Endothelial cell of umbilical vein (primary cell): ENCODE data around the gene CCDC61. TPM values are rescaled to one million over a fixed set of nuclear protein-coding genes. Genes with fewer than 3 reads are reported as not detected.

Source experiments
- BruUV-seq: library from RNA; stranded (reverse); fragments of 400-500 nt; replicated peaks from 2 replicates; lab custom pipeline; 2021; lab: Mats Ljungman, UMichigan
- CTCF ChIA-PET: fragments of 300-600, 350-600 bp; sonication (Branson Sonifier 250); formaldehyde crosslinking; loops from one replicate; lab custom pipeline; 2021; ENCODE audit warnings: antibody characterized with exemption, inconsistent platforms; lab: Charles Lee
- POLR2A ChIA-PET: fragments of 300-600, 350-600 bp; sonication (Branson Sonifier 250); formaldehyde crosslinking; loops from one replicate; lab custom pipeline; 2021; ENCODE audit warnings: antibody characterized with exemption, inconsistent platforms; lab: Charles Lee
- DNase-seq: peaks from one replicate; pipeline ENCODE4 v3.0.0-alpha.2; 2011; ENCODE audit warnings: low read depth, low spot score
- FAIRE-seq: peaks from 2 replicates; lab custom pipeline; 2011; peaks lifted over from hg19 to GRCh38; lab: Jason Lieb, UNC
- H2AFZ ChIP-seq: 2 replicates; pipeline ENCODE4 v1.6.0; 2012; ENCODE audit warnings: low read depth, low read length, control low read depth, inconsistent platforms
- H3K27ac ChIP-seq: 2 replicates; pipeline ENCODE4 v1.5.1; 2011; ENCODE audit warnings: low read depth, mild to moderate bottlenecking, control low read depth, low read length, moderate library complexity; ENCODE audit not compliant: insufficient read depth
- H3K27me3 ChIP-seq, 2 experiments: 2 replicates each; pipeline versions ENCODE4 v1.6.0 to v1.6.1; 2011; ENCODE audit warnings: low read length in 2 of 2, mixed read lengths in 1 of 2; ENCODE audit not compliant: control insufficient read depth in 2 of 2, insufficient read depth in 2 of 2
- H3K36me3 ChIP-seq, 2 experiments: 2 replicates in 1 of 2; 3 replicates in 1 of 2; pipeline ENCODE4 v1.5.1; 2011; ENCODE audit warnings: low read length in 2 of 2, mild to moderate bottlenecking in 1 of 2, moderate library complexity in 1 of 2; ENCODE audit not compliant: control insufficient read depth in 2 of 2, insufficient read depth in 2 of 2; ENCODE audit errors: extremely low read depth in 1 of 2
- H3K4me1 ChIP-seq: 3 replicates; pipeline ENCODE4 v1.5.1; 2011; ENCODE audit warnings: mild to moderate bottlenecking, low read length; ENCODE audit not compliant: control insufficient read depth, insufficient read depth; ENCODE audit errors: extremely low read depth
- H3K4me2 ChIP-seq: 2 replicates; pipeline ENCODE4 v1.6.1; 2011; ENCODE audit warnings: low read length, control low read depth, mixed read lengths; ENCODE audit not compliant: insufficient read depth
- H3K4me3 ChIP-seq, 3 experiments: fragments of 200-600 bp in 1 of 3; sonication (generic), shearing (Covaris generic) in 1 of 3; replicated peaks in 1 of 3; 2 replicates each; pipeline ENCODE4 v1.5.1; 2011 to 2016; ENCODE audit warnings: control low read depth in 3 of 3, low read length in 3 of 3, mild to moderate bottlenecking in 2 of 3, inconsistent platforms in 1 of 3, low read depth in 1 of 3, moderate library complexity in 1 of 3; ENCODE audit not compliant: insufficient read depth in 1 of 3
- H3K79me2 ChIP-seq: 2 replicates; pipeline ENCODE4 v1.6.0; 2012; ENCODE audit warnings: low read length, inconsistent platforms; ENCODE audit not compliant: control insufficient read depth, insufficient read depth
- H3K9ac ChIP-seq: replicated peaks from 2 replicates; pipeline ENCODE3; 2011; ENCODE audit warnings: low read length, control low read depth; ENCODE audit not compliant: insufficient read depth; ENCODE audit errors: extremely low read depth
- H3K9me1 ChIP-seq: replicated peaks from 3 replicates; pipeline ENCODE4 v1.6.0; 2011; ENCODE audit warnings: mild to moderate bottlenecking, low read length; ENCODE audit not compliant: control insufficient read depth, insufficient read depth; ENCODE audit errors: extremely low read depth
- H3K9me3 ChIP-seq: replicated peaks from 2 replicates; pipeline ENCODE4 v1.5.1; 2012; ENCODE audit warnings: low read length, inconsistent platforms; ENCODE audit not compliant: control insufficient read depth, insufficient read depth
- H4K20me1 ChIP-seq: replicated peaks from 2 replicates; pipeline ENCODE3; 2011; ENCODE audit warnings: mild to moderate bottlenecking, low read length; ENCODE audit not compliant: control insufficient read depth, insufficient read depth; ENCODE audit errors: extremely low read depth
- EZH2 ChIP-seq: IDR thresholded peaks from 2 replicates; pipeline ENCODE4 v1.6.1; 2012; ENCODE audit warnings: borderline replicate concordance, low read depth, mild to moderate bottlenecking, moderate library complexity, low read length, inconsistent platforms; ENCODE audit not compliant: severe bottlenecking
- FOS ChIP-seq: IDR thresholded peaks from 2 replicates; pipeline ENCODE4 v1.6.1; 2011; ENCODE audit warnings: mild to moderate bottlenecking, low read length, moderate library complexity, borderline replicate concordance; ENCODE audit not compliant: insufficient read depth
- GATA2 ChIP-seq: IDR thresholded peaks from 2 replicates; pipeline ENCODE4 v1.7.0; 2011; ENCODE audit warnings: low read depth, mild to moderate bottlenecking, moderate library complexity, mixed read lengths, low read length; ENCODE audit not compliant: insufficient read length, insufficient read depth
- JUN ChIP-seq: IDR thresholded peaks from 2 replicates; pipeline ENCODE4 v1.6.1; 2011; ENCODE audit warnings: borderline replicate concordance, low read depth; ENCODE audit not compliant: insufficient read length, insufficient read depth
- MYC ChIP-seq: IDR thresholded peaks from one replicate; pipeline ENCODE4 v1.6.1; 2011; ENCODE audit warnings: mild to moderate bottlenecking, low read depth, low read length
- POLR2A ChIP-seq: IDR thresholded peaks from 2 replicates; pipeline ENCODE4 v1.6.1; 2012; ENCODE audit warnings: low read depth, mild to moderate bottlenecking, control low read depth, low read length
- POLR2AphosphoS5 ChIP-seq: IDR thresholded peaks from 2 replicates; pipeline ENCODE4 v1.6.1; 2012; ENCODE audit warnings: low read depth, mild to moderate bottlenecking, control low read depth, low read length, moderate library complexity; ENCODE audit not compliant: insufficient read depth
- dilution Hi-C: fragments of 300-500 bp; cut with MboI; formaldehyde crosslinking; loops from one replicate; pipeline ENCODE4 v1.15.0; 2019; ENCODE audit warnings: low sequenced_read_pairs; ENCODE audit not compliant: extremely low pct_ligation_motif_present
- intact Hi-C: fragments of 100-400 bp; cut with micrococcal nuclease; formaldehyde crosslinking; loops from one replicate; pipeline ENCODE4 v1.10.0; 2022
- polyA plus RNA-seq, 4 experiments: library from polyadenylated mRNA; depleted of rRNA in 3 of 4; stranded (reverse) in 3 of 4; unstranded in 1 of 4; fragments of >200 nt; gene quantifications; 2 replicates each; pipeline versions ENCODE4 v1.2.1 to v1.2.3, GENCODE V29; 2011 to 2012; ENCODE audit warnings: missing spikeins in 1 of 4
- total RNA-seq: library from RNA; stranded (reverse); gene quantifications from 2 replicates; pipeline ENCODE4 v1.2.3, GENCODE V29; 2021
- TF ChIP-seq, protein P1 (sequence below): IDR thresholded peaks from 2 replicates; pipeline ENCODE4 v1.6.1; 2011; ENCODE audit not compliant: insufficient read depth, insufficient read length
- TF ChIP-seq, protein P2 (sequence below), 2 donors: IDR thresholded peaks; 1 replicate in 1 of 2; 2 replicates in 1 of 2; pipeline ENCODE4 v1.5.1; 2011; ENCODE audit warnings: low read length in 2 of 2, mild to moderate bottlenecking in 2 of 2, moderate library complexity in 2 of 2, control low read depth in 1 of 2, inconsistent platforms in 1 of 2, low read depth in 1 of 2; ENCODE audit not compliant: insufficient read depth in 1 of 2; ENCODE audit errors: extremely low read depth in 1 of 2

The CCDC61 gene
- total and polyA plus RNA-seq, 2 donors (not counting 3 experiments of a cell fraction or from before 2014, with no cell fraction given): 10.3 to 20.1 TPM

- dilution Hi-C loops: no loop called here
- FAIRE-seq: no peak
- ChIA-PET POLR2A (interaction anchor here (0.6 to 1.0 kb wide), 3 partner anchors 21 to 92 kb away, joined by 3 to 5 read pairs (median 3); partner anchors contain the start of gene MYPOP), CTCF (interaction anchor here (0.9 to 2.0 kb wide), 12 partner anchors 8 to 286 kb away, joined by 3 to 11 read pairs (median 4); partner anchors contain the start of genes MYPOP and NOVA2)
- Histone ChIP-seq H3K79me2 (peaks cover 5% of the 10 kb centered on the region), H4K20me1 (no peaks in the 10 kb centered on the region), H3K27ac (no peak overlapping the region), H3K9ac (peak overlapping the region; percentile 32), H3K36me3 (no peaks in the 10 kb centered on the region), H2AFZ (peak overlapping the region; percentile 60), H3K27me3 (peaks cover 0 to 2% of the 10 kb centered on the region in 2 experiments), H3K9me1 (no peaks in the 10 kb centered on the region), H3K4me1 (peaks cover 10% of the 10 kb centered on the region), H3K9me3 (no peaks in the 10 kb centered on the region), H3K4me2 (peak overlapping the region; percentile 94), H3K4me3 (peak overlapping the region; percentile 20 to 60 (median 29))
- DNase-seq: no peak
- BruUV-seq: no TSS peak
- intact Hi-C loops: loop anchor here (2.0 kb wide), 1 partner anchor 92 kb away; the partner anchor contains the start of gene MYPOP
- TF ChIP-seq, protein P1, sequence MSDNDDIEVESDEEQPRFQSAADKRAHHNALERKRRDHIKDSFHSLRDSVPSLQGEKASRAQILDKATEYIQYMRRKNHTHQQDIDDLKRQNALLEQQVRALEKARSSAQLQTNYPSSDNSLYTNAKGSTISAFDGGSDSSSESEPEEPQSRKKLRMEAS: no peak
- TF ChIP-seq, protein P2, sequence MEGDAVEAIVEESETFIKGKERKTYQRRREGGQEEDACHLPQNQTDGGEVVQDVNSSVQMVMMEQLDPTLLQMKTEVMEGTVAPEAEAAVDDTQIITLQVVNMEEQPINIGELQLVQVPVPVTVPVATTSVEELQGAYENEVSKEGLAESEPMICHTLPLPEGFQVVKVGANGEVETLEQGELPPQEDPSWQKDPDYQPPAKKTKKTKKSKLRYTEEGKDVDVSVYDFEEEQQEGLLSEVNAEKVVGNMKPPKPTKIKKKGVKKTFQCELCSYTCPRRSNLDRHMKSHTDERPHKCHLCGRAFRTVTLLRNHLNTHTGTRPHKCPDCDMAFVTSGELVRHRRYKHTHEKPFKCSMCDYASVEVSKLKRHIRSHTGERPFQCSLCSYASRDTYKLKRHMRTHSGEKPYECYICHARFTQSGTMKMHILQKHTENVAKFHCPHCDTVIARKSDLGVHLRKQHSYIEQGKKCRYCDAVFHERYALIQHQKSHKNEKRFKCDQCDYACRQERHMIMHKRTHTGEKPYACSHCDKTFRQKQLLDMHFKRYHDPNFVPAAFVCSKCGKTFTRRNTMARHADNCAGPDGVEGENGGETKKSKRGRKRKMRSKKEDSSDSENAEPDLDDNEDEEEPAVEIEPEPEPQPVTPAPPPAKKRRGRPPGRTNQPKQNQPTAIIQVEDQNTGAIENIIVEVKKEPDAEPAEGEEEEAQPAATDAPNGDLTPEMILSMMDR (IDR thresholded peaks at IDR 0.05; ENCODE audit: extremely low read depth in 1 of 2, insufficient read depth in 1 of 2, low read depth in 1 of 2, low read length in 2 of 2): no peak
- no peak for TF ChIP-seq EZH2
- no peak for TF ChIP-seq JUN
- no peak for TF ChIP-seq GATA2
- no peak for TF ChIP-seq POLR2AphosphoS5
- no peak for TF ChIP-seq POLR2A
- no peak for TF ChIP-seq FOS
- TF ChIP-seq MYC: no peak
These were observed 740 bp upstream of the CCDC61 start for GRCh38 chr19:45994456-45994997.
